HepG2 (cell line): Measurements from ENCODE around the gene LRRC27. TPM values are rescaled to one million over a fixed set of nuclear protein-coding genes. Genes with fewer than 3 reads are reported as not detected.

ENCODE experiments used
- ATAD3A ChIP-seq: sonication (generic); formaldehyde crosslinking; IDR thresholded peaks from 2 replicates; pipeline ENCODE4 v1.4.0; 2020; ENCODE audit warnings: missing genetic modification reagents
- FOSL2 ChIP-seq: sonication (generic); formaldehyde crosslinking; IDR thresholded peaks from 2 replicates; pipeline ENCODE4 v1.4.0; 2020; ENCODE audit warnings: missing genetic modification reagents
- PHF8 ChIP-seq: sonication (generic); formaldehyde crosslinking; IDR thresholded peaks from 2 replicates; pipeline ENCODE4 v1.5.0; 2020; ENCODE audit warnings: missing genetic modification reagents
- SMAD3 ChIP-seq: sonication (generic); formaldehyde crosslinking; IDR thresholded peaks from 2 replicates; pipeline ENCODE4 v1.4.0; 2020; ENCODE audit warnings: missing genetic modification reagents
- ZBTB33 ChIP-seq: sonication (generic); formaldehyde crosslinking; IDR thresholded peaks from 2 replicates; pipeline ENCODE4 v1.4.0; 2020; ENCODE audit warnings: missing genetic modification reagents
- ZHX2 ChIP-seq, 2 experiments: sonication (generic) in 1 of 2; formaldehyde crosslinking in 1 of 2; IDR thresholded peaks; 2 replicates each; pipeline versions ENCODE4 v1.6.1 to v1.9.0; 2014 to 2022; ENCODE audit warnings: antibody characterized with exemption in 1 of 2, borderline replicate concordance in 1 of 2, inconsistent platforms in 1 of 2, low read depth in 1 of 2, missing genetic modification reagents in 1 of 2
- ZMYM4 ChIP-seq: sonication (generic); formaldehyde crosslinking; IDR thresholded peaks from 2 replicates; pipeline ENCODE4 v1.8.1; 2023; ENCODE audit warnings: mild to moderate bottlenecking, missing genetic modification reagents
- ZNF275 ChIP-seq: sonication (generic); formaldehyde crosslinking; IDR thresholded peaks from 2 replicates; pipeline ENCODE4 v1.8.0; 2022; ENCODE audit warnings: missing genetic modification reagents, mild to moderate bottlenecking, inconsistent platforms, borderline replicate concordance
- ZNF572 ChIP-seq: sonication (generic); formaldehyde crosslinking; IDR thresholded peaks from 2 replicates; pipeline ENCODE4 v1.5.1; 2020; ENCODE audit warnings: mild to moderate bottlenecking, missing genetic modification reagents
- ZNF687 ChIP-seq: sonication (generic); formaldehyde crosslinking; IDR thresholded peaks from 2 replicates; pipeline ENCODE4 v1.5.1; 2020; ENCODE audit warnings: mild to moderate bottlenecking, missing genetic modification reagents, moderate library complexity
- ZNF788 ChIP-seq: sonication (generic); formaldehyde crosslinking; IDR thresholded peaks from 2 replicates; pipeline ENCODE4 v1.5.0; 2020; ENCODE audit warnings: mild to moderate bottlenecking, missing genetic modification reagents, borderline replicate concordance
- ZNF883 ChIP-seq: sonication (generic); formaldehyde crosslinking; IDR thresholded peaks from 2 replicates; pipeline ENCODE4 v1.5.1; 2020; ENCODE audit warnings: mild to moderate bottlenecking, missing genetic modification reagents; ENCODE audit errors: not compliant biosample characterization
- polyA plus RNA-seq, 8 experiments: library from polyadenylated mRNA; depleted of rRNA in 3 of 8; stranded (reverse) in 7 of 8; unstranded in 1 of 8; fragments of >200 nt; fragmentation: Illumina TruSeq in 4 of 8; extraction: Trizol in 4 of 8; gene quantifications; 2 replicates each; pipeline versions ENCODE4 v1.2.1 to v1.2.3, GENCODE V29; 2011 to 2016; ENCODE audit warnings: low read depth in 4 of 8, missing spikeins in 1 of 8, mixed read lengths in 1 of 8; ENCODE audit not compliant: insufficient read depth in 1 of 8
- total RNA-seq, 5 experiments: library from RNA; depleted of rRNA; stranded (reverse); fragments of >200 nt; fragmentation: Illumina TruSeq; extraction: Trizol; gene quantifications; 2 replicates each; pipeline ENCODE4 v1.2.3, GENCODE V29; 2016; ENCODE audit warnings: low read depth in 1 of 5

Gene LRRC27
- total and polyA plus RNA-seq, 2 of the 13 experiments (the other 11 are each of a cell fraction or from before 2014, with no cell fraction given) = 4.2 to 4.6 TPM

- TF ChIP-seq ZHX2 (IDR thresholded peaks at IDR 0.05; ENCODE audit: low read depth) = peak; percentile 77
- no peak for TF ChIP-seq ZHX2 (CRISPR knock-in tag; IDR thresholded peaks at IDR 0.05; ENCODE audit: borderline replicate concordance)
- TF ChIP-seq FOSL2 (CRISPR knock-in tag) = no peak; the same call in 1 of the 2 replicates
- TF ChIP-seq PHF8 (CRISPR knock-in tag) = peak; percentile 74
- TF ChIP-seq ATAD3A (CRISPR knock-in tag) = no peak
- no peak for TF ChIP-seq ZBTB33 (CRISPR knock-in tag)
- 0 out of 2 replicates have a peak, but pooled peaks have one; percentile 14 for TF ChIP-seq ZNF572
- TF ChIP-seq ZNF788 (CRISPR knock-in tag) = peak; percentile 88; the same call in 1 of the 2 replicates
- peak; percentile 57 for TF ChIP-seq ZNF883 (CRISPR knock-in tag)
- peak; percentile 91 for TF ChIP-seq ZNF687 (CRISPR knock-in tag)
- TF ChIP-seq SMAD3 = no peak
- TF ChIP-seq ZNF275 (CRISPR knock-in tag) = 0 out of 2 replicates have a peak, but pooled peaks have one; percentile 62
- peak; percentile 79 for TF ChIP-seq ZMYM4
Observed at GRCh38 chr10:132331601-132332432, at the start of gene LRRC27 (continued).
